Left renal pelvis (tissue), 4 donors: ENCODE data around the gene ZNF570. TPM values are rescaled to one million over a fixed set of nuclear protein-coding genes. Genes with fewer than 3 reads are reported as not detected.

ENCODE experiments used
- polyA plus RNA-seq, 4 donors: library from polyadenylated mRNA; unstranded; fragments of 120-200 nt; gene quantifications; one replicate each; pipeline ENCODE4 v1.2.1, GENCODE V29; 2013; ENCODE audit not compliant: insufficient read length in 4 of 4

ZNF570 gene
- polyA plus RNA-seq, 4 donors = 9.5 to 12.3 (median 11.3) TPM

Other genes starting within 250 kb of the ZNF570 start
- gene ZNF527, start 98.3 kb upstream of the ZNF570 start, polyA plus RNA-seq = 10 to 100 TPM in 3 of 4 donors, 1 to 10 TPM in 1; 9.2 to 14.8 (median 10.5) TPM
- 10 to 100 TPM in 3 of 4 donors, 1 to 10 TPM in 1; 10.0 to 17.7 (median 12.1) TPM for gene ZNF569, start 1.9 kb upstream of the ZNF570 start, polyA plus RNA-seq
- 10 to 100 TPM; 19.7 to 30.1 (median 21.5) TPM for gene ZNF793, start 37.6 kb downstream of the ZNF570 start, polyA plus RNA-seq
- 10 to 100 TPM in 3 of 4 donors, 1 to 10 TPM in 1; 9.0 to 12.1 (median 10.8) TPM for gene ZNF571, start 125.4 kb downstream of the ZNF570 start, polyA plus RNA-seq
- 1 to 10 TPM; 3.5 to 5.0 (median 4.9) TPM for gene ZNF540, start 125.5 kb downstream of the ZNF570 start, polyA plus RNA-seq
- 10 to 100 TPM; 21.1 to 26.2 (median 23.5) TPM for gene ZFP30, start 186.1 kb downstream of the ZNF570 start, polyA plus RNA-seq